Loucy (cell line): ENCODE data around the gene LRRC45.

Experiments used
- H2AFZ ChIP-seq: fragments of 200-600 bp; sonication (generic); 2 replicates; pipeline ENCODE4 v1.6.0; 2016; ENCODE audit warnings: antibody characterized with exemption, mild to moderate bottlenecking, low read length, moderate library complexity
- H3F3A ChIP-seq: fragments of 200-600 bp; 2 replicates; pipeline ENCODE4 v1.6.0; 2016; ENCODE audit warnings: antibody characterized with exemption, low read depth, mild to moderate bottlenecking
- H3K27me3 ChIP-seq: fragments of 200-600 bp; sonication (generic); 2 replicates; pipeline ENCODE4 v1.6.1; 2014; ENCODE audit warnings: low read length, mild to moderate bottlenecking; ENCODE audit not compliant: insufficient read depth, poor library complexity, severe bottlenecking
- H3K36me3 ChIP-seq: fragments of 200-600 bp; sonication (generic); 2 replicates; pipeline ENCODE4 v1.6.1; 2016; ENCODE audit warnings: low read length; ENCODE audit not compliant: insufficient read depth
- H3K4me1 ChIP-seq: fragments of 200-600 bp; sonication (generic); 2 replicates; pipeline ENCODE4 v1.5.1; 2014; ENCODE audit warnings: low read length, mild to moderate bottlenecking; ENCODE audit not compliant: insufficient read depth, poor library complexity, severe bottlenecking
- H3K4me2 ChIP-seq: fragments of 200-600 bp; sonication (generic); 2 replicates; pipeline ENCODE4 v1.6.0; 2014; ENCODE audit warnings: antibody characterized with exemption, low read length, low read depth, mild to moderate bottlenecking; ENCODE audit not compliant: poor library complexity, severe bottlenecking
- H3K4me3 ChIP-seq: fragments of 200-600 bp; sonication (generic); 2 replicates; pipeline ENCODE4 v1.5.1; 2014; ENCODE audit warnings: low read length, mild to moderate bottlenecking, mixed read lengths; ENCODE audit not compliant: poor library complexity, severe bottlenecking
- H3K79me2 ChIP-seq: fragments of 200-600 bp; sonication (generic); 2 replicates; pipeline ENCODE4 v1.6.1; 2014; ENCODE audit warnings: low read length; ENCODE audit not compliant: insufficient read depth
- H3K9ac ChIP-seq: fragments of 200-600 bp; sonication (generic); 2 replicates; pipeline ENCODE4 v1.6.0; 2014; ENCODE audit warnings: mild to moderate bottlenecking, low read depth, low read length, moderate library complexity; ENCODE audit not compliant: poor library complexity, severe bottlenecking
- H3K9me2 ChIP-seq: fragments of 200-600 bp; sonication (generic); replicated peaks from 2 replicates; pipeline ENCODE4 v1.6.1; 2016; ENCODE audit warnings: low read depth, low read length, mixed read lengths
- H3K9me3 ChIP-seq: fragments of 200-600 bp; sonication (generic); 2 replicates; pipeline ENCODE4 v1.6.1; 2014; ENCODE audit warnings: mild to moderate bottlenecking, antibody characterized with exemption, low read length, low read depth; ENCODE audit not compliant: insufficient read depth
- H4K20me1 ChIP-seq: fragments of 200-600 bp; sonication (generic); 2 replicates; pipeline ENCODE4 v1.6.0; 2014; ENCODE audit warnings: antibody characterized with exemption, low read length, mild to moderate bottlenecking; ENCODE audit not compliant: insufficient read depth, poor library complexity, severe bottlenecking
- EZH2phosphoT487 ChIP-seq: fragments of 200-600 bp; IDR thresholded peaks from 2 replicates; pipeline ENCODE4 v1.6.1; 2018; ENCODE audit warnings: antibody characterized with exemption, mild to moderate bottlenecking, moderate library complexity, borderline replicate concordance
- TF ChIP-seq, protein P1 (sequence below): fragments of 200-600 bp; sonication (generic); conservative IDR thresholded peaks from 2 replicates; pipeline ENCODE4 v1.5.1; 2014; ENCODE audit warnings: mild to moderate bottlenecking, antibody characterized with exemption, low read length

LRRC45 gene

GRCh38 chr17:82062076-82062983 is 39.2 kb downstream of the LRRC45 start:
- peaks cover 14% of the 10 kb centered on the region for H3K4me1 ChIP-seq

GRCh38 chr17:82062984-82063368 is 39.9 kb downstream of the LRRC45 start:
- peaks cover 14% of the 10 kb centered on the region for H3K4me1 ChIP-seq
- H3K9me3 ChIP-seq = no peaks in the 10 kb centered on the region
- H3K9ac ChIP-seq = no peak overlapping the region
- H4K20me1 ChIP-seq = peaks cover 4% of the 10 kb centered on the region
- no peaks in the 10 kb centered on the region for H3F3A ChIP-seq
- no peak overlapping the region for H3K4me2 ChIP-seq
- no peak overlapping the region for H2AFZ ChIP-seq
- no peaks in the 10 kb centered on the region for H3K9me2 ChIP-seq
- no peak overlapping the region for H3K4me3 ChIP-seq
- H3K79me2 ChIP-seq = peaks cover 21% of the 10 kb centered on the region
- TF ChIP-seq, protein P1, sequence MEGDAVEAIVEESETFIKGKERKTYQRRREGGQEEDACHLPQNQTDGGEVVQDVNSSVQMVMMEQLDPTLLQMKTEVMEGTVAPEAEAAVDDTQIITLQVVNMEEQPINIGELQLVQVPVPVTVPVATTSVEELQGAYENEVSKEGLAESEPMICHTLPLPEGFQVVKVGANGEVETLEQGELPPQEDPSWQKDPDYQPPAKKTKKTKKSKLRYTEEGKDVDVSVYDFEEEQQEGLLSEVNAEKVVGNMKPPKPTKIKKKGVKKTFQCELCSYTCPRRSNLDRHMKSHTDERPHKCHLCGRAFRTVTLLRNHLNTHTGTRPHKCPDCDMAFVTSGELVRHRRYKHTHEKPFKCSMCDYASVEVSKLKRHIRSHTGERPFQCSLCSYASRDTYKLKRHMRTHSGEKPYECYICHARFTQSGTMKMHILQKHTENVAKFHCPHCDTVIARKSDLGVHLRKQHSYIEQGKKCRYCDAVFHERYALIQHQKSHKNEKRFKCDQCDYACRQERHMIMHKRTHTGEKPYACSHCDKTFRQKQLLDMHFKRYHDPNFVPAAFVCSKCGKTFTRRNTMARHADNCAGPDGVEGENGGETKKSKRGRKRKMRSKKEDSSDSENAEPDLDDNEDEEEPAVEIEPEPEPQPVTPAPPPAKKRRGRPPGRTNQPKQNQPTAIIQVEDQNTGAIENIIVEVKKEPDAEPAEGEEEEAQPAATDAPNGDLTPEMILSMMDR = no peak
- no peak for TF ChIP-seq EZH2phosphoT487
- H3K36me3 ChIP-seq = peaks cover 14% of the 10 kb centered on the region; the same call in 1 of the 2 replicates
- H3K27me3 ChIP-seq = no peaks in the 10 kb centered on the region

More at GRCh38 chr17:82062076-82062983, 39.2 kb downstream of the LRRC45 start:
- Histone ChIP-seq H3K79me2 (peaks cover 21% of the 10 kb centered on the region), H3K9ac (no peak overlapping the region), H3K4me2 (no peak overlapping the region), H3K9me2 (no peaks in the 10 kb centered on the region), H2AFZ (no peak overlapping the region), H3K36me3 (peaks cover 20% of the 10 kb centered on the region; the same call in 1 of the 2 replicates), H3K27me3 (no peaks in the 10 kb centered on the region), H3K9me3 (no peaks in the 10 kb centered on the region), H3F3A (no peaks in the 10 kb centered on the region), H4K20me1 (peaks cover 4% of the 10 kb centered on the region), H3K4me3 (no peak overlapping the region)
- TF ChIP-seq, protein P1 = no peak
- no peak for TF ChIP-seq EZH2phosphoT487

DNA sequence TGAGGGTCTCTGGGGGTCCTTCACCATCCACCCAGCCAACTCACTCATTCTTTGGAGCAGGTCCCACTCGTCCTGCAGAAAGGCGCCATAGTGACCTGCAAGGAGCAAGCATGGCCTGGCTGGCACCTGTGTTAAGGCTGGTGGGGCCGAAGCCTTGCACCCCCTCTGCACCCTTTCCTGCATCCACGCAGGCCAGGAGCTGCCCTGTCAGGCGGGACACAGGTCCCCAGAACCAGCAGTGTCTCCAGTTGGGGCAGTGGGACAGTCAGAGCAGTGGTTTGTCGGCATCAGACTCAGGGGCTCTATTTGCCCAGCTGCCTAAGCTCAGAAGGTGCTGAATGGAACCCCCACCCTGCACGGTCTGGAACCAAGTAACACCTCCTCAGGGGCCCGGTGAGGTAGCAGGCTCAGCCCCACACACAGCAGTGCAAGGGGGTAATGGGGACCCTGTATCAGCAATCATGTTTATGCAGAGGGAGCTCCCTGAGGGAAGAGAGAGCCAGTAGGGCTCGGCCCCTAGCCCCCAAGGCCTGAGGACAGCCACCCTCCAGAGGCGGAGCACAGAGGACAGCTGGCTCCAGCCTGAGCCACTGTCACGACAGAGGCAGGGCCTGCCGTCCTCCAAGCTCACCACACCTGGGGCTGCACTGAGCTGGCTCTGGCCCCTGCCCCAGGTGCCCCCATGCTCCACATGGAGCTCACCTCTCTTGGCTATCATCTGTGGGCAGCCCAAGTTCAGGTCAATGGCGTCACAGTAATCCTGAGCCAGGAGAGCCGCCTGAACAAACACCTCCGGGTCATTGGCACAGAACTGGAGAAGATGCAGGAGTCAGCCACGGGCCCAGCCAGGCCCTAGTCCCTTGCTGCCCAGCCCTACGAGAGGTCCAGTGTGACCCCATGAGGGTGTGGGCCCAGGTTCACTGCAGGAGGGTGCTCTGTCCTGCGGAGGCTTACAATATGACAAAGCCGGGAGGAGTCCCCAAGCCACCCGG is 40.6 kb downstream of the LRRC45 start:
- Histone ChIP-seq H3K27me3 (no peaks in the 10 kb centered on the region), H2AFZ (no peak overlapping the region), H3K4me3 (peak overlapping the region; percentile 98), H3K79me2 (peaks cover 21% of the 10 kb centered on the region), H3K36me3 (peaks cover 11% of the 10 kb centered on the region; the same call in 1 of the 2 replicates), H3K4me2 (peak overlapping the region; percentile 95), H3K9ac (peak overlapping the region; percentile 93), H3K9me2 (no peaks in the 10 kb centered on the region), H3F3A (no peaks in the 10 kb centered on the region), H3K9me3 (no peaks in the 10 kb centered on the region), H3K4me1 (peaks cover 14% of the 10 kb centered on the region), H4K20me1 (peaks cover 4% of the 10 kb centered on the region)
- TF ChIP-seq, protein P1 = no peak
- no peak for TF ChIP-seq EZH2phosphoT487
